NCI-H774 (cell line): ENCODE results near the gene TECTA.

Experiments
- DNase-seq: peaks from one replicate; lab custom pipeline; 2025; lab: John Stamatoyannopoulos, UW

TECTA gene

GRCh38 chr11:121127809-121128208 lies 26.8 kb downstream of the TECTA start:
- no peak for DNase-seq

- no peak for DNase-seq
Measured at GRCh38 chr11:121129362-121130340, 28.6 kb downstream of the TECTA start.

- DNase-seq: no peak
Measured at GRCh38 chr11:121131656-121132055, 30.6 kb downstream of the TECTA start.

- no peak for DNase-seq
Measured at GRCh38 chr11:121132211-121132976, 31.4 kb downstream of the TECTA start.

GRCh38 chr11:121134741-121135312 lies 33.8 kb downstream of the TECTA start:
- no peak for DNase-seq

GRCh38 chr11:121137005-121137404 lies 36.0 kb downstream of the TECTA start:
- no peak for DNase-seq

- DNase-seq: no peak
Measured at GRCh38 chr11:121138259-121138658, 37.2 kb downstream of the TECTA start.

GRCh38 chr11:121140369-121140768 lies 39.3 kb downstream of the TECTA start:
- no peak for DNase-seq

GRCh38 chr11:121141066-121141465 lies 40.0 kb downstream of the TECTA start:
- no peak for DNase-seq

GRCh38 chr11:121143921-121144320 lies 42.9 kb downstream of the TECTA start:
- no peak for DNase-seq

GRCh38 chr11:121144723-121145122 lies 43.7 kb downstream of the TECTA start:
- no peak for DNase-seq

- DNase-seq: no peak
Measured at GRCh38 chr11:121145826-121146225, 44.8 kb downstream of the TECTA start.

GRCh38 chr11:121149116-121149515 lies 48.1 kb downstream of the TECTA start:
- DNase-seq: no peak

- no peak for DNase-seq
Measured at GRCh38 chr11:121151207-121151688, 50.2 kb downstream of the TECTA start.

- DNase-seq: peak; percentile 25
Measured at GRCh38 chr11:121152764-121153163, 51.7 kb downstream of the TECTA start.

GRCh38 chr11:121153472-121153871 lies 52.4 kb downstream of the TECTA start:
- no peak for DNase-seq

- no peak for DNase-seq
Measured at GRCh38 chr11:121154486-121155314, 53.7 kb downstream of the TECTA start.

GRCh38 chr11:121157756-121158155 lies 56.7 kb downstream of the TECTA start:
- DNase-seq: no peak

- DNase-seq: no peak
Measured at GRCh38 chr11:121159741-121160140, 58.7 kb downstream of the TECTA start.

- DNase-seq: no peak
Measured at GRCh38 chr11:121161349-121161917, 60.4 kb downstream of the TECTA start.

- no peak for DNase-seq
Measured at GRCh38 chr11:121163658-121164308, 62.7 kb downstream of the TECTA start.
